Mesothelial cell of epicardium (in vitro differentiated cells): ENCODE data around the gene SOX6. TPM values are rescaled to one million over a fixed set of nuclear protein-coding genes. Genes with fewer than 3 reads are reported as not detected.

ENCODE experiments used
- DNase-seq, 2 experiments: peaks; one replicate each; pipeline ENCODE4 v3.0.0; 2021; ENCODE audit warnings: low spot score in 2 of 2; ENCODE audit not compliant: unreplicated experiment in 2 of 2
- H3K27ac Mint-ChIP-seq: 2 replicates; pipeline ENCODE4 v1.8.0; 2021; ENCODE audit warnings: mixed read lengths
- H3K27me3 Mint-ChIP-seq: 2 replicates; pipeline ENCODE4 v1.8.0; 2021; ENCODE audit warnings: low read depth, mixed read lengths
- H3K36me3 Mint-ChIP-seq: 2 replicates; pipeline ENCODE4 v1.8.0; 2021; ENCODE audit warnings: mixed read lengths
- H3K4me1 Mint-ChIP-seq: 2 replicates; pipeline ENCODE4 v1.8.0; 2021; ENCODE audit warnings: mixed read lengths
- H3K4me3 Mint-ChIP-seq: 2 replicates; pipeline ENCODE4 v1.8.0; 2021; ENCODE audit warnings: mild to moderate bottlenecking, moderate library complexity, mixed read lengths
- H3K9me3 Mint-ChIP-seq: 2 replicates; pipeline ENCODE4 v1.8.0; 2021; ENCODE audit warnings: mixed read lengths
- total RNA-seq: library from RNA; stranded (reverse); gene quantifications from 3 replicates; pipeline ENCODE4 v1.2.1, GENCODE V29; 2021
- TF ChIP-seq, protein P1 (sequence below): fragments of 200-600 bp; sonication (generic); IDR thresholded peaks from one replicate; pipeline ENCODE4 v1.5.0; 2021; ENCODE audit warnings: antibody characterized with exemption; ENCODE audit not compliant: unreplicated experiment

SOX6 gene
- total RNA-seq, 1 donor from 2014 or later, result 46.4 TPM

DNA sequence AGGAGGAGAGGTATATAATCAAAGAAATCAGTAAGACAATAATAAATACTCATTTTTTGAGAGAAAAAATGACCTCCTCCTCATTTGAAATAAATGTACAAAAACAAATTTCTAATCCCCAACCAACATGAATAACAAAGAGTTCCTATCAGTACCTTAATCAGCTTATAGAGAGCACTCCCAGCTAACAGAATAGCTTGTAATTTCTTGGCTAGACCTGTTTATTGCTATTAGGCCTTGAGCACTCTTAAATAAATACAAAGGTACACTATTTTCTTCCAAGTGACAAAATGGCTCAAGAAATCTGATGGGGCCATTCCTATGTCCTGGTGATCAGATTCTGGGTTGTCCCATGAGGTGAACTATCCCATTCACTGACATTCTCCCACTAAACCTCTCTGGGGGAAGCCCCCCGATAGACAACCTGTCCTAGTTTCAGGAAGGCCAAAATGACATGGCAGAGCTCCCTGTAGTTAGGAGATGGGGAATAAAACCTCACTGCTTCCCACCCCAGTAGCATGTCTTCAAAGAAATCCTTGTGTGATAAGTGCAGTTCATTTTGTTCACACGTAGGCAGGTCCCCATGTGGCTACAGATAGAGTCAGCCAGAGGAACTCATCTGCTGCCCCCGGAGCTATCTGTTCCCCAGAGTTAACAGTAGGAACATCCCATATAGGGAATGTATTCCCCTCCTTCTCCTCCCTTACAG lies 385.7 kb downstream of the SOX6 start:
- H3K27ac Mint-ChIP-seq, result no peak overlapping the region
- no peak overlapping the region for H3K4me3 Mint-ChIP-seq
- H3K9me3 Mint-ChIP-seq, result no peaks in the 10 kb centered on the region

DNA sequence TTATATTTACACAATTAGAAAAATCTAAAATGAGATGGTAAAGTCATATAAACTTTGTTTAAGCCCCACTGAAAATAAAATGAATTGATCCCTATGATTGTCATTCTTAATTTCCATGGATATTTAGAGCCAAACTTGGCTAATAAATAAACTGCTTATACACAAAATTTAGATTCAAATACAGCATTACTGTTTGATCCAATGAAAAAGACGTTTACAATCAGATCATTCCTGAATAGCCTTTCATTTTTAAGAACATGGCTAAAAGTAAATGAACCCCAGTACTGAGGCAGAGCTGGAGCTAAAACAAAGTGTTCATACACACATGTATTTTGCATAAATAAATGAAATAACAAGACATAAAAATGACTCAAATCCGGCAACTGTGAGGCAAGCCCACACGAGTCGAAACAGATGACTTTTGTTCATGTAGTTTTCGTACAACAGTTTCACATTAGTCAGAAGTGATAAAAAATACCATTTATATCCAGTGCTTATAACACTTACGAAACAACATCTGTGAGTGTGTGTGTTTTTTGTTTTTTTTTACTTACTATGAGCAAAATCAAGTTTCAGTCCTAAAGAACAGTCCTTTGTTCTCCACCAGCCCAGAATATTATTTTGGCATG lies 386.5 kb downstream of the SOX6 start:
- Mint-ChIP-seq H3K9me3 (no peaks in the 10 kb centered on the region), H3K27ac (peak overlapping the region; percentile 87)

More for the DNA sequence above, 385.7 kb downstream of the SOX6 start:
- Mint-ChIP-seq H3K4me1 (peaks cover 33% of the 10 kb centered on the region), H3K36me3 (no peaks in the 10 kb centered on the region), H3K27me3 (no peaks in the 10 kb centered on the region)
- DNase-seq, result no peak
- TF ChIP-seq, protein P1, sequence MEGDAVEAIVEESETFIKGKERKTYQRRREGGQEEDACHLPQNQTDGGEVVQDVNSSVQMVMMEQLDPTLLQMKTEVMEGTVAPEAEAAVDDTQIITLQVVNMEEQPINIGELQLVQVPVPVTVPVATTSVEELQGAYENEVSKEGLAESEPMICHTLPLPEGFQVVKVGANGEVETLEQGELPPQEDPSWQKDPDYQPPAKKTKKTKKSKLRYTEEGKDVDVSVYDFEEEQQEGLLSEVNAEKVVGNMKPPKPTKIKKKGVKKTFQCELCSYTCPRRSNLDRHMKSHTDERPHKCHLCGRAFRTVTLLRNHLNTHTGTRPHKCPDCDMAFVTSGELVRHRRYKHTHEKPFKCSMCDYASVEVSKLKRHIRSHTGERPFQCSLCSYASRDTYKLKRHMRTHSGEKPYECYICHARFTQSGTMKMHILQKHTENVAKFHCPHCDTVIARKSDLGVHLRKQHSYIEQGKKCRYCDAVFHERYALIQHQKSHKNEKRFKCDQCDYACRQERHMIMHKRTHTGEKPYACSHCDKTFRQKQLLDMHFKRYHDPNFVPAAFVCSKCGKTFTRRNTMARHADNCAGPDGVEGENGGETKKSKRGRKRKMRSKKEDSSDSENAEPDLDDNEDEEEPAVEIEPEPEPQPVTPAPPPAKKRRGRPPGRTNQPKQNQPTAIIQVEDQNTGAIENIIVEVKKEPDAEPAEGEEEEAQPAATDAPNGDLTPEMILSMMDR, result no peak

DNA sequence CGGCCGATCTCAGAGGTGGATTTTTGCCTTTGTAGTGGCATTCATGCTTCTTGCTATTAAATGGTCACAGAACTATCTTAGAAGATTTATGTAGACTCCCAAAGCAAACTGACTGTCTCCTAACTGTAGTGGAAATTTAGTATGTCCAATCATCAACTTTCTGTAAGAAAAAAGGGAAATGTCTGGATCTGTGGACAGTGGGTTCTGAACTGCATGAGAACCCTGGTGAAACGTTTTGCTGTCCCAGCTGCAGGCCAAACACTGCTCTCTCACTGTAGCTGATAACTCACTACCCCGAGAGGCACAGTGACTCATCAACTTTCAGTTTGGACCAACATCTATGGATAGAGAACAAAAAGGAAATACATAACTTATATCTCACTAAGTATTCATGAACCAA lies 387.1 kb downstream of the SOX6 start:
- Mint-ChIP-seq H3K4me1 (peaks cover 37% of the 10 kb centered on the region), H3K27ac (peak overlapping the region; percentile 84), H3K9me3 (no peaks in the 10 kb centered on the region), H3K27me3 (no peaks in the 10 kb centered on the region), H3K4me3 (peak overlapping the region; percentile 36), H3K36me3 (no peaks in the 10 kb centered on the region)
- TF ChIP-seq, protein P1, result no peak
- DNase-seq, result no peak

More for the DNA sequence above, 386.5 kb downstream of the SOX6 start:
- peaks cover 36% of the 10 kb centered on the region for H3K4me1 Mint-ChIP-seq
- H3K27me3 Mint-ChIP-seq, result no peaks in the 10 kb centered on the region
- no peak for DNase-seq
- TF ChIP-seq, protein P1, result no peak
- no peak overlapping the region for H3K4me3 Mint-ChIP-seq
- H3K36me3 Mint-ChIP-seq, result no peaks in the 10 kb centered on the region

DNA sequence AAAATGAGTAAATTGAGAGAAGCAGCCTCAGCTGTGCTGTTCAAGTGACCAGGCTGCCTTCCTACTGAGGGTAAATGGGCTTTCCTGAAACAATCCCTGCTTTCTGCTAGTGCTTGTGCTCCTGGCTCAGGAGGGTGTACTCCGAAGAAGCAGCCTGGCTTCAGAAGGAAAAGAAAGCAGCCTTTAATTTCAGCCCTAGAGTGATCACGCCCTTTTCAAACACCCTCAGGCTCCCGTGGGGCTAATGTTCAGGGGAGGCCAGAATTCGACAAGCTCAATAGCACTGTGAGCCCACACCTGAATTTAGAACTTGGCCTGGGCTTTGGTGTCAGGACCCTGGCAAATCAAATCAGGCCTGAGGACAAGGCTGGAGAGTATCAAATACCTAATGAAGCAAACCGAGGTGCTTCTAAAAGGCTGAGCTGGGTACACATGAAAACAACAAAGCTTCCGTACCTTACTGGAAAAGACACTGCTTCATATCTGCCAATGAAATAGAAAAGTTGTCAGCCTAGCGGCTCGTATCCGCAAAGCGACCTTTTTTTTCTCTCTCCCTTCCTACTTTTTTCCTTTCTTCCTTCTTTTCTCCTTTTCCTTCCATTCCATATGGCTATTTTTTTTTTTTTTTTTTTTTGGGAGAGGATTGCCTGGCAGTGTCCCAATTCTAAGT lies 387.8 kb downstream of the SOX6 start:
- H3K9me3 Mint-ChIP-seq, result no peaks in the 10 kb centered on the region
- DNase-seq, result no peak
- no peak overlapping the region for H3K4me3 Mint-ChIP-seq
- peak overlapping the region; percentile 84 for H3K27ac Mint-ChIP-seq
- no peaks in the 10 kb centered on the region for H3K36me3 Mint-ChIP-seq
- H3K4me1 Mint-ChIP-seq, result peaks cover 37% of the 10 kb centered on the region
- H3K27me3 Mint-ChIP-seq, result no peaks in the 10 kb centered on the region
- TF ChIP-seq, protein P1, result no peak

DNA sequence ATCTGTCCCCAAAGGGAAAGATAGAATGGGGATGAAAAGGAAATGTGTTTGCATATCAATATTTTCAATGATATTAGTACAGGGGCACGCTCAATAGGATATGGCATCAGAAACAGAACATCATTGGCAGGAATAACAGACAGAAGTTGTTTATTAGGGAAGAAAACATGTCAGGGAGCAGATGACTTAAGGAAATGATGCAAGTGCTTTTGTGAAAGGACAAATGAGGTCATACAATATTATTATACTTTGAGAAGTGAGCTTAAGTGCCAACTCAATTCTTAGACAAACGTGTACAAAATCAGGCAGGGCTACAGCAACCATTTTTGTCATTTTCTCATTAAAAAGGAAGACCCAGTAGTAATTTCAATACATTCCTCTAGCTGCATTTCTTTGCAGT lies 388.4 kb downstream of the SOX6 start:
- no peak for DNase-seq
- Mint-ChIP-seq H3K27ac (no peak overlapping the region), H3K4me1 (peaks cover 37% of the 10 kb centered on the region), H3K4me3 (no peak overlapping the region), H3K9me3 (no peaks in the 10 kb centered on the region), H3K27me3 (no peaks in the 10 kb centered on the region), H3K36me3 (no peaks in the 10 kb centered on the region)
- TF ChIP-seq, protein P1, result no peak
